Glomerular visceral epithelial cell (primary cell): ENCODE measurements around the gene DDX3X.
"Not testable (repeated sequence)": the region's sequence is repeated elsewhere in the genome, so short reads cannot be mapped to it uniquely, and the experiment has no call there.

Experiments
- DNase-seq: peaks from one replicate; pipeline ENCODE4 v3.0.0-alpha.2; 2016; ENCODE audit errors: extremely low spot score

The DDX3X gene

DNA sequence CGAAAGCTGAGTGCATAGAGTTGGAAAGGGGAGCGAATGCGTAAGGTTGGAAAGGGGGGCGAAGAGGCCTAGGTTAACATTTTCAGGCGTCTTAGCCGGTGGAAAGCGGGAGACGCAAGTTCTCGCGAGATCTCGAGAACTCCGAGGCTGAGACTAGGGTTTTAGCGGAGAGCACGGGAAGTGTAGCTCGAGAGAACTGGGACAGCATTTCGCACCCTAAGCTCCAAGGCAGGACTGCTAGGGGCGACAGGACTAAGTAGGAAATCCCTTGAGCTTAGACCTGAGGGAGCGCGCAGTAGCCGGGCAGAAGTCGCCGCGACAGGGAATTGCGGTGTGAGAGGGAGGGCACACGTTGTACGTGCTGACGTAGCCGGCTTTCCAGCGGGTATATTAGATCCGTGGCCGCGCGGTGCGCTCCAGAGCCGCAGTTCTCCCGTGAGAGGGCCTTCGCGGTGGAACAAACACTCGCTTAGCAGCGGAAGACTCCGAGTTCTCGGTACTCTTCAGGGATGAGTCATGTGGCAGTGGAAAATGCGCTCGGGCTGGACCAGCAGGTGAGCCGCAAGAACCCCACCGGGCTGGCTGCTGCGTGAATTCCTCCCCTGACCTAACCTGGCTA, at the start of gene DDX3X:
TSS of gene DDX3X (plus strand) at position 419 of the 619 bp plus-strand sequence. CDS start at position 510, 91 bp downstream.
- peak; percentile 86 for DNase-seq

GRCh38 chrX:41285928-41286327, 48.0 kb upstream of the DDX3X start:
- DNase-seq = not testable (repeated sequence)

DNA sequence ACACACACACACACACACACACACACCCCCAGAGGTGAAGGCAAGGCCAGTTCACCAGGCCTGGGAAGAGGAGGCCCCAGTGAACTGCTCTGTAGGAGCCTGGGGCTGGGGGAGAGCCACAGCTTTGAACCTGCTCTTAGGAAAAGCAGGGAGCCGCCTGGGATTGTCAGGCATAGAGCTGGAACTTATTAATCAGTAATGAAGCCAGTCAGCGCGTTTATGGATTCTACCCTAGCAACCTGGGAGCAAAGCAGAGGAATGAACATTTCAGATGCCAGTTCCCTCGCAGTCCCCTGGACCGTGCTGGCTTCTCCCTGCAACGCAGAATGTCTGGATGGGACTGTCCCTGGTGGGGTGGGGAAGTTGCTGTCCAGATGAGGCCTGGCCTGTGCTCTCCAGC, 45.3 kb upstream of the DDX3X start:
- no peak for DNase-seq

GRCh38 chrX:41289095-41289494, 44.9 kb upstream of the DDX3X start:
- no peak for DNase-seq

GRCh38 chrX:41291309-41291708, 42.7 kb upstream of the DDX3X start:
- DNase-seq = no peak

- DNase-seq = no peak
These were observed 40.7 kb upstream of the DDX3X start for GRCh38 chrX:41293269-41293668.

- no peak for DNase-seq
These were observed 33.1 kb upstream of the DDX3X start for GRCh38 chrX:41300758-41301437.

GRCh38 chrX:41301438-41301824, 32.5 kb upstream of the DDX3X start:
- DNase-seq = no peak

DNA sequence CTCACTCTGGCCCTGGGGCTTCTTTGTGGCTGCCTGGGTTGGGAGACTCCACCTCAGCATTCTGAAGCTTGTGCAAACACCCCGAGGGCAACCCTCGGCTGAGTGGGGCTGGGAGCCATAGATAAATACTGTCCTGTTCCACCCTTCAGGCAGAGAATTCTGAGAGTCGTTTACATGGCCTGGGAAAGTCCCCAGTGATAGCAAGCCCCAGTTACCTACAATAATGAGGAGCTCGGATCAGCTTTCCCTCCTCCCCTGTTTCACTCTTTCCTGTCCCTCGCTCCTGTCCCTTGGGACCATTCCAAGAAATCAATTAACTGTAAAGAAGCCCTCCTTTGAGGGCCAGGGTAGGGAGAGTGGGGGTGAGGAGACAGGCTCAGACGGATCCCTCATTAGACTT, 31.6 kb upstream of the DDX3X start:
- peak; percentile 55 for DNase-seq

GRCh38 chrX:41303013-41303412, 30.9 kb upstream of the DDX3X start:
- peak; percentile 49 for DNase-seq

DNA sequence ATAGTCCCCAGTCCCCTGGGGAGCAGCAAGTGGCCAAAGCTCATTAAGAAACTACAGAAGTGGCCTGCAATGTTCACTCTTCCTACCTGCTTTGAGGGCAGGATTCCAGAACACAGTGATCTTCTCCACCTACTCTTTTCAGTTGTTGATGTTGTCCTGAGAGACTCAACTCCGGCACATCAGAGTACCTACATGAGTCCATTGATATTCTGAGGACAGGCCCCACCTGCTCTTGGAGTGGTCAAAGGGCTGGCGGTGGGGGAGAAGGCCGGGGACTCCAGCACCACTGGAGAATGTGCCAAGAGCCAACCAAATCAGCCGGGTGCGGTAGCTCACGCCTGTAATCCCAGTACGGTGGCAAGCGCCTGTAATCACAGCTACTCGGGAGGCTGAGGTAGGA, 29.8 kb upstream of the DDX3X start:
- DNase-seq = no peak

DNA sequence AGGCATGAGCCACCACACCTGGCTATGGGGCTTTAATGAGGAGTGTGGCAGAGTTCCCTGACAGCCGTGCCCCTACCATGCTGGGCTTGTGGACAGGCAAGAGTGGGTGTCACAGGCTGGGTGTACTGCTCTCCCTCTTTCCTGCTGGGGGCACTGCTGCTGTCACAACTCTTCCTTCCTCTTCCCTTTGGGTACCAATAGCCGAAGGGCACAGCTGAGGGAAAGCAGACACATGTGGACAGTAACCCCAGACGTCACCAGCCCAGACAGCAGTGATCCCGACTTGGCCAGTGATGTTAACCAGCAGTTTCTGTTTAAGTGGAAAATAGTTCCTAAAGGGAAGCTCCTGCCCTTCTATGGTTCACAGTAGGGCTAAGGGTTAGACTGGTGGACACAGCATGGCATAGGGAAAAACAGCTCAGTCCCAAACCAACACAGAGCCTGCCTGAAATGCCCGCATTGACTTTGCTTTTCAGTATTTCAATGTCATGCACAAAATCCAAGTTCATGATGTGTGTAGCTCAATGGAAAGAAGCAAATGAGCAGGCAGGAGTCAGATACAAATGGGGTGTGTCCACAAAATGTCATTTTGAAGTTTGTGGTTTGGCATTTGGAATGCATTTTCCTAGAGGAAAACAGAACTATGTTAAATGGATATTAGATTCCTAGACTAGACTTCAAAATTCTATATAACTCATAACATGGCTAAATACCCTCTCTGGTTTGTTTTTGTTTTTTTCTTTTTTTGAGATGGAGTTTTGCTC, 24.9 kb upstream of the DDX3X start:
- no peak for DNase-seq

GRCh38 chrX:41312786-41313185, 21.2 kb upstream of the DDX3X start:
- no peak for DNase-seq

GRCh38 chrX:41313419-41313818, 20.5 kb upstream of the DDX3X start:
- peak; percentile 66 for DNase-seq

GRCh38 chrX:41314204-41314603, 19.8 kb upstream of the DDX3X start:
- no peak for DNase-seq

GRCh38 chrX:41314881-41315280, 19.1 kb upstream of the DDX3X start:
- DNase-seq = no peak

DNA sequence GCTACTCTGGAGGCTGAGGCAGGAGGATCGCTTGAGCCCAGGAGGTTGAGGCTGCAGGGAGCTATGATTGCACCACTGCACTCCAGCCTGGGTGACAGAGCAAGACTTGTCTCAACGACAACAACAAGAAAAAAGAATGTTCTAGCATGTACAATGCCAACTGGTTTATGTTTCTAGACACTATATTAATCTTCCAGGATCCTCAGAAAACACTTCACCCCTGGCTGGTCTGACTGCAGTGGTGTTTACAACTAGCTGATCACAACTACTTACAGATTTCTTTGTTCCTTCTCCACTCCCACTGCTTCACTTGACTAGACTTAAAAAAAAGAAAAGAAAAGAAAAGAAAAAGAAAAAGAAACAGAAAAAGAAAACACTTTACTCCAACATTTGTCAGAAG, 17.7 kb upstream of the DDX3X start:
- not testable (repeated sequence) for DNase-seq

DNA sequence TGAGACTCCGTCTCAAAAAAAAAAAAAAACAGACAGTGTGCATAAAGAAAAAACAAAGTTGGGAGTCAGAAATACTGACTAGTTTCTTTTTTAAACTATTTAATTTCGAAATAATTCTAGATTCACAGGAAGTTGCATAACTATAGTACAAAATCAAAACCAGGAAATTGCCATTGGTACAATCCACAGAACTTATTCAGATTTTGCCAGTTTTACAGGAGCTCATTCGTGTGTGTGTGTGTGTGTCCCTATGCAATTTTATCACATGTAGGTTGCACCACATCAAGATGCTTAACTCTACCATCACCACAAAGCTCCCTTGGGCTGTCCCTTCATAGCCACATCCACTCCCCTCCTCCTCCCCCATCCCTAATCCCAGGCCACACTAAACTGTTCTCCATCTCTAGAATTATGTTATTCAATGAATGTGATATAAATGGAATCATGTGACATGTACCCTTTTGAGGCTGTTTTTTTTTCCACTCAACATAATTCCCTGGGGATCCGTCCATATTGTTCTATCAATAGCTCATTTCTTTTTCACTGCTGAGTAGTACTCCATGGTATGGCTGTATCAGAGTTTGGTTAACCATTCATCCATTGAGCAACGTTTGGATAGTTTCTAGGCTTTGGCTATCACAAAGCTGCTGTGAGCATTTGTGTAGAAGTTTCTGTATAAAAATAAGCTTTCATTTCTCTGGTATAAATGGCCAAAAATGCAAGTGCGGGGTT, 16.3 kb upstream of the DDX3X start:
- no peak for DNase-seq

GRCh38 chrX:41320393-41320792, 13.6 kb upstream of the DDX3X start:
- no peak for DNase-seq

- DNase-seq = no peak
These were observed 10.9 kb upstream of the DDX3X start for GRCh38 chrX:41322821-41323603.

- DNase-seq = no peak
These were observed 7.5 kb upstream of the DDX3X start for GRCh38 chrX:41326431-41326830.
